T follicular helper cell (primary cell): ENCODE measurements around the gene POLE.

ENCODE experiments used
- DNase-seq: peaks from one replicate; pipeline ENCODE4 v3.0.0-alpha.2; 2020; ENCODE audit warnings: low read depth
- total RNA-seq, 2 experiments: gene quantifications; one replicate each; lab custom pipeline; 2026; lab: John Stamatoyannopoulos, UW

POLE gene, protein sequence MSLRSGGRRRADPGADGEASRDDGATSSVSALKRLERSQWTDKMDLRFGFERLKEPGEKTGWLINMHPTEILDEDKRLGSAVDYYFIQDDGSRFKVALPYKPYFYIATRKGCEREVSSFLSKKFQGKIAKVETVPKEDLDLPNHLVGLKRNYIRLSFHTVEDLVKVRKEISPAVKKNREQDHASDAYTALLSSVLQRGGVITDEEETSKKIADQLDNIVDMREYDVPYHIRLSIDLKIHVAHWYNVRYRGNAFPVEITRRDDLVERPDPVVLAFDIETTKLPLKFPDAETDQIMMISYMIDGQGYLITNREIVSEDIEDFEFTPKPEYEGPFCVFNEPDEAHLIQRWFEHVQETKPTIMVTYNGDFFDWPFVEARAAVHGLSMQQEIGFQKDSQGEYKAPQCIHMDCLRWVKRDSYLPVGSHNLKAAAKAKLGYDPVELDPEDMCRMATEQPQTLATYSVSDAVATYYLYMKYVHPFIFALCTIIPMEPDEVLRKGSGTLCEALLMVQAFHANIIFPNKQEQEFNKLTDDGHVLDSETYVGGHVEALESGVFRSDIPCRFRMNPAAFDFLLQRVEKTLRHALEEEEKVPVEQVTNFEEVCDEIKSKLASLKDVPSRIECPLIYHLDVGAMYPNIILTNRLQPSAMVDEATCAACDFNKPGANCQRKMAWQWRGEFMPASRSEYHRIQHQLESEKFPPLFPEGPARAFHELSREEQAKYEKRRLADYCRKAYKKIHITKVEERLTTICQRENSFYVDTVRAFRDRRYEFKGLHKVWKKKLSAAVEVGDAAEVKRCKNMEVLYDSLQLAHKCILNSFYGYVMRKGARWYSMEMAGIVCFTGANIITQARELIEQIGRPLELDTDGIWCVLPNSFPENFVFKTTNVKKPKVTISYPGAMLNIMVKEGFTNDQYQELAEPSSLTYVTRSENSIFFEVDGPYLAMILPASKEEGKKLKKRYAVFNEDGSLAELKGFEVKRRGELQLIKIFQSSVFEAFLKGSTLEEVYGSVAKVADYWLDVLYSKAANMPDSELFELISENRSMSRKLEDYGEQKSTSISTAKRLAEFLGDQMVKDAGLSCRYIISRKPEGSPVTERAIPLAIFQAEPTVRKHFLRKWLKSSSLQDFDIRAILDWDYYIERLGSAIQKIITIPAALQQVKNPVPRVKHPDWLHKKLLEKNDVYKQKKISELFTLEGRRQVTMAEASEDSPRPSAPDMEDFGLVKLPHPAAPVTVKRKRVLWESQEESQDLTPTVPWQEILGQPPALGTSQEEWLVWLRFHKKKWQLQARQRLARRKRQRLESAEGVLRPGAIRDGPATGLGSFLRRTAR (N-terminal part only)
- 75.2 to 102 reads per million in 2 experiments for total RNA-seq

GRCh38 chr12:132687211-132688164, at the start of gene POLE, which contains the start of gene PXMP2:
POLE (minus strand) TSS chr12:132687342; CDS start chr12:132687315, 27 bp downstream.
PXMP2 (plus strand) TSS chr12:132687587; CDS start chr12:132687671, 84 bp downstream.
- DNase-seq, result peak; percentile 89

DNA sequence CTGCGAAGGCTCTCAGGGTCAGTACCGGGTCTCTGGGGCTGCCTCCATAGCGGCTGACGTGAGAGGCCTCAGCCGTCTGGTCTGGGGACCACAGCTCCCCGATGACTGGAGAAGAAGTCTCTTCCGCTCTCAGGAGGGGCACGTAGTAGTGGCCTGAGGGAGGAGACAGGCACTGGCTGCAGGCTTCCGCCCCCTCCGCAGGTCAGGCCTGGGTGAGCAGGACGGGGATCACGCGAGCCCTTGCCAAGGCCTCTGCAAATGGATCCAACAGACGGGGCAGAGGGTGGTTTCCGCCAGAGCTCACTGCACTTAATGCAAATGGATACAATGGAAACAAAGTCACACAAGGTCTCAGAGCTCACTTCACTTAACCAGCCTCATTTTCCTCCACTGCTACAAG, 49.8 kb upstream of the POLE start:
- DNase-seq, result no peak

GRCh38 chr12:132736378-132736777, 49.2 kb upstream of the POLE start:
- DNase-seq, result no peak

DNA sequence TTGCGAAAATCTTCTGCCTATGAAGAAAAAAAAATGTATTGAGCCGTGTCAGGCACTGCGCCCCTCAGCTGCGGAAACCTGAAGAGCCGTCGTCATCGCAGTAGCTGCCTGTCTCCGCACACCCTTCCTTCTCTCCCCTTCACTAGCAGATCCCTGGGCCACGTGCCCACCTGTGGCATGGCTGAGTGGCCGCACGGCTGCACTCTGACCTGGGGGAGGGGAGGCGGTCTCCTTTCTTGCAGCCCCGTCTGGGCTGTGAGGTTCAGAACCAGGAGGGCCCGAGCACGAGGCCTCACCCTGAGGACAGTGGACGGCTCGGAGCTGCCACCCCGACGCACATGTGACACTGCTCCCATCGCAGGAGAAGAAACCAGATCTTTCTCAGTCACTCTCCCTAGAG, 48.4 kb upstream of the POLE start:
- DNase-seq, result no peak

DNA sequence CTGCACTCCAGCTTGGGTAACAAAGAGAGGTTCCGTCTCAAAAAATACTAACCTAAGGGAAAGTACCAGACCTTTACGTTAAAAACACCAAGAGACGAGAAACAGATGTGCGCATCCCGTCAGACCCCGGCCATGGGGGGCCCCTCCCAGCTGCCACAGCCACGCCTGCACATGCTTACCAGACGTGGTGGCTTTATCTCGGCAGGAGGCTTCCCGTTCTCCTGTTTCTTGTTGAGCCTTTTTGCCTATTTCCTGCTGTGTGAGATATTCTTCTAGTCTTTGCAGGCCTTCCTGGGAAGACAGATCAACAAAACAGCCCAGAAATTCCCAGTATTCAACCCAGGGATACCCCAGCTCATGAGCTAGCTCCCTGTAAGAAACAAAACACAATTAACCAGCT, 47.1 kb upstream of the POLE start:
- no peak for DNase-seq

GRCh38 chr12:132731574-132731973, 44.4 kb upstream of the POLE start:
- DNase-seq, result no peak

- DNase-seq, result no peak
Measured at GRCh38 chr12:132730353-132730752, 43.2 kb upstream of the POLE start.

DNA sequence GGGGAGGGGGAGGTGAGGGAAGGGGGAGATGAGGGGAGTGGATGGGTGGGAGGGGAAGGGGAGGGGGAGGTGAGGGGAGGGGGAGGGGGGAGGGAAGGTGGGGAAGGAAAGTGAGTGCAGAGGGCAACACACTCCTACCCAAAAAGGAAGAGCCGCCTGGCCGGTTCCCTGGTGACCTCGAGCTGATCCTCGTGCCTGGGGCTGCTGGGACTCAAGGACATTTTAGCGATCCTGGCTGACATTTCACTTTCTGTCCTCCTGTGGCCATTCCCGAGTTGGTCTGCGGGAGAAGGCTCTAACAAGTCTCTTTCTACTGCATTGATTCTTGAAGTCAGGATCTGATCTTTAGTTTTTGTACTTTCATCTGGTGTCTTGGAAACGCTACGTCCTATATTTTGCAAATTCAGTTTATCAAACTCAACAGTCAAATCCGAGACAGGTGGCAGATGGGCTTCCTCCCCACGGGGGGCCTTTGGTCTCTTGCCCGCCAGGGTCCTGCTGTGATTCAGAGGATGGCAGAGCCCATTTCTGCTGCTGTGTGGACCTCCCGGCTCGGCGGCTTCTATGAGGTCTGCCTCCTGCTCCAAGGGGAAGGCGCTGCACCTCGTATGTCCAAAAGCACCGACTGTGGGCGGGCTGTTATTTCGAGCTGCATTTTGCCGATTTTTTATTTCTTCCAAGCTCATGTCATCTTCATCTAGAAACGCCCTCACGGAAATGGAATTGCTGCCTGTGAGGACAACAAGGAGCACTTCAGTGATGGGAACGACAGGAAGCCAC, 42.6 kb upstream of the POLE start:
- no peak for DNase-seq

GRCh38 chr12:132728502-132728901, 41.4 kb upstream of the POLE start:
- no peak for DNase-seq

- DNase-seq, result no peak
Measured at GRCh38 chr12:132727091-132727794, 40.1 kb upstream of the POLE start.

DNA sequence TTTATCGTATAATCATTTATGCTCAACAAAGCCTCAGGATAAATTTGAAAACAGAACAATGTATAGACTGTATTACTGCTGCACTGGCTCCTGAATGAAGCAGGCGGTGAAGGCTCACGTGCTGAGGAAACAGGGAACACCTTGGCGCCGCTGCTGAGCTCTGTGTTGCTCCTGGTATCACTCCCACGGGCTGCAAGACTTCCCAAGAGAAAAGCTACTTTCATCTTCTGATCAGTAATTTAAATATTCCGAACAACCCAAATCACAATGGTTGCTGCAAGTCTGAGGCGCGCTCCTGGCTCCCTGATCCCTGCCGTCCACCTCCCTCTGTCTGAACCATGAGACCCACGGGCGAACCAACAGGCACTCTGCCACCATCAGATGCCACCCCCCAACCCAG, 39.2 kb upstream of the POLE start:
- DNase-seq, result no peak

DNA sequence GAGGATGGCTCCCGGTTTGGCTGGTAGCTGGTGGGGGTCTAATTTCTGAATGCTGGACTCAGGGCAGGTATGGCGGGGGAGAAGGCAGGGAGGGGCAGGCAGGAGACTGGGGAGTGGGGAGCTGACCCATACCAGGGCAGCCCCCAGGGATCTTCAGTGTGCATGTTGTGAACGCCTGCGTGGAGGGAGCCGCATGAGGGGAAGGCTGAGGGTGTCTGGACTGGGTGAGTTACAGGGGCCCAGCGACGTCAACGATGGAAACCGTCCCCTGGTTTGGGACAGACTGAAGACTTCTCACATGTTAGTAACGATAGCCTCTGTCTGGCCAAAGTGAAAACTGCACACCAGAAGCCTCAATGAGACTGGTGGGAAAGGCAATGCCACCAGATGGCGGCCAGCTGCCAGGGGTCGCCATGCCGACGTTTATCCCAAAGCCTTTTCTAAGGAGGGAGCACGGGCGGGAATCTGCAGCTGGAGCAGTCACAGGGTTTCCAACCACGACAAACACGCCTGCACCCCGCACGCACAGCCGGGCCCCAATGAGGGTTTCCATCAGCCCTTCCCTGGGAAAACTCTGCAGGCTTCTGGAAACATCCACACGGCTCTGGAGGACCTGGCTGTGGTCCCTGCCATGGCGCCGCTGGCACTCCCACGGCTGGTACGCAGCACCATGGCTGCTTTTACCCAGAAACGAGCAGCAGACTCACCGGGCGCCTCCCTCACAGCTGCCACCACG, 37.5 kb upstream of the POLE start:
- no peak for DNase-seq

DNA sequence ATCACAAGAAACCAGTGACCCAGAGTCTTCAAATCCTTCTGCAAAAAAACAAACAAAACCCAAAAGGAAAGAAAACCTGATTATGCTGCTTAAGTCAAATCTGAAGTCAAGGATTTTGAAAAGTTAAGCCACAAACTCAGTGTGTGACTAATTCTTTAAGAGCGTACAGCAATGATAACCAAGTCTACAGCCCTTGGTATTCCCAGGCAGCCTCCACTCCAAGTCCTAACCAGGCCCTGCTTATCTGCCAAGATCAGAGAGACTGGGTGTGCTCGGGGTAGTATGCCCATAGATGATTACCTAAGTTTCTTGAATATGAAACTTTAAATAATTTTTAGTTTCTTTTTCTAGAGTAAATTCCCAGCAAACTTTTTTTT, 36.6 kb upstream of the POLE start:
- DNase-seq, result no peak

DNA sequence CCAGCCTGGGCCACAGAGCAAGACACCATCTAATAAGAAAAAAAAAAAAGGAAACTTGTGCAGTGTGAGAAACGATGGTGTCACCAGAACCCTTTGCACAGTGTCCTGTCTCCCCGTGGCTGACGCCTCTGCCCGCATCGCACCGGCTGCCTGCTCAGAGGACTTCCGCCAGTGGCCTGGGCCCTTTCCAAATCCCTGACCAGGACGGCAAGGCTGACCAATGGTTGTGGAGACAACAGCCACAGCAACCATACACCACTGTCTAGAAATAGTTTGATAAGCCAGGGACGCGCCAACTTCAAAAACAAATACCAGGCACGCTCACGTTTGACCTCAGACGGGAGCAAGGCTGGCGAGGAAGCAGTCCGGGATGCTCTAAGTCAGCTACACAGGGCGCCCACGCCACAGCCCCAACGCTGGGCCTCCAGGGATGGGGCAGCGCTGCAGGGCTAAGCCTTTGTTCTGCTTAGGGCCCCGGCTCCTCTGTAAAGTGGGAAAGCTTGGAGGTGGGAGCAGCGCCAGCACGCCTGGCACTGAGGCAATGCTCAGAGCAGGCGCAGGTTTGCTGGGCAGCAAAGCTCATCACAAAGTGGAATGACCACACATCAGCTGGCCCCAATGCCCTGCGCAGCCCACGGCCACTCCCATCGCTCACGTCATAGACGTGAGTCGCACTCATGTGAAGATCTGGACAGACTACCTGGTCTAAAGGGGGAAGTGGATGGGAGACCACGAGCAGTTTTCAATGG, 36.0 kb upstream of the POLE start:
- no peak for DNase-seq

DNA sequence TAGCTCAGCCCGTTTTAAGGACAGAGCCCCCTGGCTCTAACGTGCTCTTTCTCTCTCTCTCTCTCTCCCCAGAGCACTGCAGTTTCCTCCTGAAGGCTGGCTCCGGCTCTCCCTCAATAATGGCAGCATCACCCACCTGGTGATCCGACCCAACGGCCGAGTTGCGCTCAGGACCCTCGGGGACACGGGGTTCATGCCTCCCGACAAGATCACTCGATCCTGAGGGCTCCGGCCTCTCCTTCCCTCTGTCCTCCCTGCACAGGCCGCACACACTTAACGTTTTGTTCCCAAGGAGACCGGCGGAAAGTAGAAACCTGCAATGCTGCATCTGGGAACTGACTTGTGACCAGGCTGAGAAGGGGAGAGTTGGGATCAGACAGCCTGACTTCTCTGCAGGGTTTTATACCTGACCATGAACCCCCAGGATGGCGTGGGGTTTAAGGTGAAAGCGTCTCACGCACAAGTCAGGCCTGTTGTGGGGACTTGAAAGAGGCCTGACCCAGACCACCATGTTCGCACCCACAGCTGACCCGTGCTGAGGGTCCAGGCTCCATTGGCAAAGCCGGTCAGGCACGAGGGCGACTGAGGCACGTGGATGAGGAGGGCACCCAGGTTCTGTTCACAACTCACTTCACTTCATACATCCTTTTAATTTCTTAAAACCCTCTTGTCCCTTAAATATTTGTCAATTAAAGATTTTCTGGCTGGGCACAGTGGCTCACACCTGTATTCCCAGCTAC, 33.6 kb upstream of the POLE start:
- no peak for DNase-seq

GRCh38 chr12:132719954-132720324, 32.8 kb upstream of the POLE start:
- no peak for DNase-seq
